ENCODE results near the gene TMCC1.

GRCh38 chr3:129616713-129617112 is 276.8 kb downstream of the TMCC1 start:
- TF ChIP-seq EZH2 (IDR thresholded peaks at IDR 0.05) (no peak), POLR2AphosphoS5 (IDR thresholded peaks at IDR 0.05; ENCODE audit: borderline replicate concordance, low read depth, low read length) (no peak)
